Prostate gland (tissue), 1 donor: ENCODE measurements around the gene CPZ.

Source experiments
- POLR2A ChIP-seq: fragments of 450-650 bp; IDR thresholded peaks from one replicate; pipeline ENCODE4 v1.6.1; 2016; ENCODE audit warnings: antibody characterized with exemption, mild to moderate bottlenecking
- POLR2AphosphoS5 ChIP-seq: sonication (generic); formaldehyde crosslinking; IDR thresholded peaks from one replicate; pipeline ENCODE4 v1.6.1; 2017; ENCODE audit warnings: antibody characterized with exemption

- no peak for TF ChIP-seq POLR2A
- TF ChIP-seq POLR2AphosphoS5: no peak
These were observed 49.6 kb upstream of the CPZ start for GRCh38 chr4:8542776-8543525.
